Stimulated activated CD4-positive, alpha-beta T cell treated with anti-CD3 and anti-CD28 coated beads, Interleukin-2, amount 100 ng/mL, for 24 hours (primary cell): ENCODE measurements around the gene POLR3C.
A peak's percentile ranks its signal among the peaks of the same experiment; 100 is the strongest.

Experiments
- DNase-seq, 2 donors: peaks; one replicate each; pipeline ENCODE4 v3.0.0-alpha.2; 2020

POLR3C gene

DNA sequence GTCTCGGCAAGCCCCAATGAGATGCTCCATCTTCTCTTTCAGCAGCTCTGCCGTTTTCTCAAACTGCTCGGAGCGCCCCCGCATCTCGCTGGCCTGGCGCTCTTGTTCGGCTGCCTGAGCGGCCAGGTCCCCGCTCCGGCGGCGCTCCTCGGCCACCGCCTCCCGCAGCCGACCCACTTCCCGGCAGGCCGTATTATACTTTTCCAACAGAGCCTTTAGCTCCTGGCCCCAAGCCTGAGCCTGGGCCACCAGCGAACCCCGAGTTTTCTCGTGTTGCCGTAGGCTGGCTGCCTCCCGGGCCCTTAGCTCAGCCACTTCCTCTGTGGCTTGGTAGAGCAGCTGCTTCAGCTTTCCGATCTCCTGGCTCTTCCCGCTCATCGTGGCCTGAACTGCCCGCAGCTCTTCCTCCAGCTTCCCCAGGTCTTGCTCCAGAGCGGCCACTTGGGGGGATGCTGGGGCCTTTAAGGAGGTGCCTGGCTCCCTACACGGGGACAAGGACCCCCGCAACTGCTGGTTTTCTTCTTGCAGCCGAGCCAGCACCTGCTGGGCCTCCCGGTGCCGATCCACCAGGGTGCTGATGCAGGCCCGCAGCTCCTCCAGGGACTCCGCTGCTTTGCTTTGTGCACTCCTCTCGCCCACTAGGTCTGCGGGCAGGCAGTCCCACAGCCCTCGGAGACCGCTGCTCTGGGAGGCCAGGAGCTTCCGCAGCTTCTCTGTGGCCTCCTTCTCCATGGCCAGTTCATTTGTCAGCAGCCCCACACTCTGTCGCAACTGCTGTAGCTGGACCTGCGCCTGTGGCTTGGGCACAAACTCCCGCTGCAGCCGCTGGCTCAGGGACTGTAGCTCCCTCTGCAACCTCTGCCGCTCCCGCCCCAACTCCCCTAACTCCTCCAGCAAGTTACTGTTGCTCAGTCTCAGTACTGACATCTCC is 48.3 kb downstream of the POLR3C start:
- DNase-seq: peak; percentile 38 to 47

DNA sequence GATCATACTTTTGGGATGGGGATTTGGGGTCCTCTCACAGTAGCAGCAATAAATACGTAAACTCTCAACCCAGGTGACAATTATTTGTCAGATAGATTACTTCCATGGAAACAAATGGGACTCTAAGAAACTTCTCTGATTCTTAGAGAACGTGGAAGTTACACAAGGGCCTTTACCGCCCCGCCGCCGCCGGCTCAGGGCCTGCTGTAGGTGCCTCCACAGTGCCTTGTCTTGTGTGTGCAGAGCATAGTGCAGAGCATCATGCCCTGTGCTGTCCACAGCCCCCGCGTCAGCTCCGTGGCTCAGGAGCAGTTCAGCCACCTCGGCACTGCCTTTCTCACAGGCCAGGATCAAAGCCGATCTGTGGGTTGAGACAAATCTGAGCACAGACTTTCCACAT is 50.6 kb downstream of the POLR3C start:
- DNase-seq: no peak

DNA sequence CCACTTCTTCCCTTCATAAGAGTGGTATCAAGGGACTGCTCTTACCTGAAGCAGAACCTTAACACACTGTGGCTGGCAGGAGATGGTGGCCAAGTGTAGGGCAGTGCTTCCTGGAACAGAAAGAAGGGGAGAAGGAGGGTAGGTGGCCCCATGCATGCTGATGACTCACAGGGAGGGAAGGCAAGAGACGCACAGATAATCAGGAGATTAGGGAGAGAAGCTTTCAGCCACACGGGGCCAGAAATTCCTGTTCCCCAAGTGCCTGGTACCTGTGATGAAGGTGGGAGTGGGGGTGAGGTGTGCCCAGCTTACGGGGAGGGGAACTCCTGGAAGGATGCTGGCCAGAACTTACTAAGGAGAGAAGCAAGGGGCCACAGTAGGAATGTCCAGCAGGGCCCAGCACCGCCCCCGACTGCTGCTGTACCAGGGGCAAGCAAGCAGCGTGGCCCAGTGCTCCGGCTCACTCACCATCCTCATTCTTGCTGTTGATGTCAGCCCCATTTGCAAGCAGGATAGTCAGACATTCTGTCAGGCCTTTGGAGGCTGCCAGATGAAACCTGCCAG is 54.0 kb downstream of the POLR3C start:
- no peak for DNase-seq

DNA sequence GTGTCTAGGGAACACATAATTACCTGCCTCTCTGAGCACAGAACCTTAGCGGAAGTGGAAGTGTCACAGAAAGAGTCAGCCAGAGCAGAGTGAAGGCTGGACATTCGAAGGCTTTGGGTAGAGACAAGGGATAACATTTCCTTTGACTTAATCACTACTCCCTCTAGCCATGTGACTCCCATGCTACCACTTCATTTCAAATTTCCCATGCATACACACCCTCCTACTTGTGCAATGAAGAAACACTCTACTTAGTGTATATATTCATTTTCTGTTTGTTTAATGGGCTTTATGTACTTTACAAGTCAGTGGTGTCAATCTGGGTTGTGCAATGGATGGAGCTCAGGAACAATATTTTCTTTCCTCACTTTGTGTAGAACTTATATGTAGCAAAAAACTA is 54.7 kb downstream of the POLR3C start:
- no peak for DNase-seq

DNA sequence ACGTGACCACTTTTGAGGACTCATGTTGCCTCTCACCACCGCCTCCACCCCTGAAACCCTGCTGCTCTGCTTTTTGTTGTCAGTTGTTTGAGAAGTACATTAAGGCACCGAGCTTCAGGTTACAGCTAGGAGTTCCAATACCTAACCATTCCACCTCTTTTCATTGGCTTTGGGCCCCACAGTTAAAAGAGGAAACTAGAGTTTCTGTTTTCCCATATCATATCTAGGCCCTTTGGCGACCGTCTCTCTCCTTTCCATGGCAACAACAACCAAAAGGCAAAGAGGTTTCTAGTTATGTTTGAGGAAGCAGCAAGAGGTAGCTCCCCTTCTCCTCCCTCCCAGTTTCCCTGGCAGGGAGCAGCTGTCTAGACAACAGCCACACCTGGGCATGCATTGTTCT is 55.8 kb downstream of the POLR3C start:
- no peak for DNase-seq

DNA sequence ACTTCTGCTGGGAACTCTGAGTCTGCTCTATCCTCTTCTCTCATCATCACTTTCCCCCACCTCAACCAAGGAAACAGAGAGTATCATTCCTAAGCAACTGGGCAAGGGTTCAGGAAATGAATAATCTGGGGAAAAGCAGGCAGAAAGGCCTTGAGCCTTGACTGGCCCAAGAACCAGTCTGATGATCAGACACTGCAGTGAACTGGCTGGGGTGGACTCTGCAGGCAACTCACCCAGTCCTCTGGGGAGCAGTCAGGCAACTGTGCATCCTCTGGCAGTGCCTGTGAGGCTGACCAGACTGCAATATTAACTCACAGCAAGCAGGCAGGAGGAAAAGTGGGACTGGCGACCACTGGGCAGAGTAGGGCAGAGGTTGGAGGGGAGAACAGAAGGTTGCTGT is 60.7 kb downstream of the POLR3C start:
- DNase-seq: no peak

DNA sequence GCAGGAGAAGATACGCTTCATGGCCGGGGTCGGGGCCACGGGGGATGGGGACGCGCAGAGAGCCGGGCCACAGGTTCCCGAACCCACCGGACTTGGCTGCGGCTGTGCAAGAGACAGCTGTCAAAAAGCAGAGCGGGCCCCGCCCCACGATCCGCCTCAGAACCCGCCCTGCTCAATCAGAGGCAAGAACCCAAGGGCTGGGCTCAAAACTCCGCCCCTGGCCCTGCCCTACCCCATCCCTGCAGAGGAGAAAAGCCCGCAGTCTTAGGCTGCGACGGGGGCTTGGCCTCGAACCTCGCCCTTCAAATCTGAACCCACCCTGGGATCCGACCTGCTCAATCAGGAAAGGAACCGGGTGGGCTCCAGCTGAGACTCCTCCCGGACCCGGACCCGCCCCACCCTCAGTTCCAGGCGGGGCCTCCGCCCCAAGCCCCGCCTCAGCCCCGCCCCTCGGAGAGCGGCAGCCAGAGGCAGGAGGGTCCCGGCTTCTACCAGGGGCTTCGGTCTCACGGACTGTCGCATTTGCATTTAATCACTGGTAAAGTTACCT is 61.8 kb downstream of the POLR3C start, which contains the start of gene ANKRD35:
TSS of gene ANKRD35 (minus strand) at position 129 of the 550 bp plus-strand sequence. CDS start at position 21, 108 bp downstream.
- peak; percentile 91 to 93 for DNase-seq

DNA sequence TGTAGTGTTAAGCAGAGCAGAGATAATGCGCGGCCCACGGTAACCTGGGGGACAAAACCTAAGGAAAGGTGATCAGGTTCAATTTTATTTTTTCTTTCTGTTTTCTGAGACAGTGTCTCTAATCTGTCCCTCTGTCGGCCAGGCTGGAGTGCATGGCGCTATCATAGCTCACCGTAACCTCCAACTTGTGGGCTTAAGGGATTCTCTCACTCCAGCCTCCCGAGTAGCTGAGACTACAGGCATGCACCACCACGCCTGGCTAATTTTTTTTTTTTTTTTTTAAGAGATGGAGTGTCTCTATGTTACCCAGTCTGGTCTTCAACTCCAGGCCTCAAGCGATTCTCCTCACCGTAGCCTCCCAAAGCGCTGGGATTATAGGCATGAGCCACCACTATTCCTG is 62.4 kb downstream of the POLR3C start:
- DNase-seq: no peak

DNA sequence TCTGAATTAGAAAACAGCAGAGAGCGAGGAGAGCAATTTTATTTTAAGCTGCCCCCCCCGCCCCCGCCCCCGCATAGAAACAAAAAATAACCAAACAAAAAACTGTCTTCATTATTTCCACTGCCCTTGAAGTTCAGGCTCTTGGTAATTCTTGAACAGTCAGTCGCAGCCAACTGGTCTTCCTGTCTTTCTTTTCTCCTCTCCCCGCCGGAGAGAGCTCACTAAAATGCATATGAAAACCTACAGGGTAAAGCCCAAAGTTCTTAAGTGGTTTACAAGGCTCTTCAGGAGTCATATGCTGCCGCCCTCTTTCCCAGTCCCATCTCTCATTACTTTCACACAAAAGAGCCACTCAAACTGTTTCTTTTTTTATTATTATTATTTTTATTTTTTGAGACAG is 62.8 kb downstream of the POLR3C start:
- DNase-seq: no peak

DNA sequence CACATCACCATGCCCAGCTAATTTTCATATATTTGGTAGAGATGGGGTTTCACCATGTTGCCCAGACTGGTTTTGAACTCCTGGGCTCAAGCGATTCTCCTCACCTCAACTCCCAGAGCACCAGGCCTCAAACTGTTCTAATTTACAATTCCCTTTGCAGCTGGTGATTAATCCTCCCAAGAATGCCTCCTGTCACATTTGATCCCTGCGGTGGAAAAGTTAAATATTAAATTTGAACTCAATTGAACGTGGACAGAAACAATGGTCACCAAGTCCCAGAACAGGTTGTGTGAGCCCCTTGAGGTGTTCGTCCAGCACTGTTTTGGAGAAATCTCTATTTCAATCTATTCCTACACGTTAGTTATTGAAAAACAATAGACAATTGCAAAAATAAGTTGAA is 63.6 kb downstream of the POLR3C start:
- no peak for DNase-seq

DNA sequence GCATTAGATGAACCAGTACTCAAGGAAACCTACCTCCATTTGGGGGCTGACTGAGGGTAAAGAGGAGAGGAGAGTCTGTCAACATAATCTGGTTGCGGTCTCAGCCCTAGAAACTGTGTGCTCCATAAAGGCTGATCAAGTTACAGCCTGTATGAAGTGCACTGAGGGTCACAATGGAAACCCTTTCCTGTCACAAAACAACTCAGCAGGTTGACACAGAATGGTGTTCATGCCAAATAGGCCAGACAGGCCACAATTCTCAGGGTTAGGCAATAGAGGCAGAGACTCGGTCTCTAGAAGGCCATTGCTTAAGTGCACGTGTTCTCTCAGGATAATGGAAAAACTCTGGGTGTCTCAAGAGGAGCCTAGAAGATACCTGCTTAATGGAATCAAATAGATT is 65.7 kb downstream of the POLR3C start:
- no peak for DNase-seq

DNA sequence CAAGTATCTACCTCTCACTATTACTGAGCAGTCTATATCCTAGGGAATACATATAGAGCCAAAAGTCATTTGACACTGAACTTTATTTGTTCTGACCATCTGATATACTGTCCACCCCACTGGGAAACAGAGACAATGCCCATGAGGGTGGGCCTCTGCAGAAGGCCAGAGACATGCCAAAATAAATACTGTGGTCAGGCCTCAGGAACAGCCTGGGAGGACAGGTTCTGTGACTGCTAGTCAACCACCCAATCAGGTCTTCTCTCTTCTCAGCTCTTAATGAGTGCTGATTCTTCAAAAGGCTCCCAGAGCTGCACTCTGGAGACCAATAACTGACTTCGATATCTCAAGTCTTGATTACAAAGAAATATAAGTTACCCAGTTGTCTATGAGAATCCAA is 67.1 kb downstream of the POLR3C start:
- no peak for DNase-seq

DNA sequence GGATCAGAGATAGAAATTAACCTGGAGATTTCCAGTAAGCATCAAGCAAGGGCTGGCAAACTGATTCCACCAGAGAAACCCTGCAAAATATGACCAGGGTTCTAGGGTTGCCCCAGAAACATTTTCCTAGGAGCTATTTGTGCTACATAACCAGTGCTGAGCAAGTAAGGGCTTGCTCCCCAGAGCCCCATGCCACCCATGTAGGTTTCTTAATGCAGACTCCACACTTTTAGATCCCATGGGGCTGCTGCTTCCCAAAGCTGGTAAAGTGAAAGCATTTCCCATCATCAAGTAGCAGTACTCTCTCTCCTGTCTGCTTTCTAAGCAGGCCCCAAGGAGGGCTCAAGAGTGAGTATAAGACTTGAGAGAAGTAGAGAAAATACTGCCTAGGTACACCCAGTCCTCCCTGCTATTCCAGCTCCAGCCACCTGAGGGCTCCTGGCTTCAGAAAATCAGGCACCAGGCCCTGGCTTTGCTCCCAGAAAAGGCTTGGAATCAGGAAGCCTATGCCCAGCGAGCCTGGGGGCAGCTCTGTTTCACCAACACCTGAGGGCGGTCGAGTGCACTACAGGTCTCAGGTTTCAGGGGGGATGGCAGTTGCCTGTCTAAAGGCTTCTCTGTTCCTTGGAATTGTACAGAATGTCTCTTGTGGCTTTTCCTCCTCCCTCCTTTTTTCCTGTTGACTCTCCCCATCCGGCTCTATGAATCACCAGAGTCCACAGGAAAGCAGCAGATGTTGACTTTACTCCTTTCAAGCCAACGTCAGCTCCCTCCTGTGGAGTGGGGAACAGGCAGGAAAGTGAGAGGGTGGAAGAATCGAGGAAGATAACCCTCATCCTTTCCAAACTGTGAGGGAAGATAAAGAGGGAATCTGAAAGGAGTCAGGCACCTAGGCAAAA is 67.8 kb downstream of the POLR3C start:
- peak; percentile 68 for DNase-seq

DNA sequence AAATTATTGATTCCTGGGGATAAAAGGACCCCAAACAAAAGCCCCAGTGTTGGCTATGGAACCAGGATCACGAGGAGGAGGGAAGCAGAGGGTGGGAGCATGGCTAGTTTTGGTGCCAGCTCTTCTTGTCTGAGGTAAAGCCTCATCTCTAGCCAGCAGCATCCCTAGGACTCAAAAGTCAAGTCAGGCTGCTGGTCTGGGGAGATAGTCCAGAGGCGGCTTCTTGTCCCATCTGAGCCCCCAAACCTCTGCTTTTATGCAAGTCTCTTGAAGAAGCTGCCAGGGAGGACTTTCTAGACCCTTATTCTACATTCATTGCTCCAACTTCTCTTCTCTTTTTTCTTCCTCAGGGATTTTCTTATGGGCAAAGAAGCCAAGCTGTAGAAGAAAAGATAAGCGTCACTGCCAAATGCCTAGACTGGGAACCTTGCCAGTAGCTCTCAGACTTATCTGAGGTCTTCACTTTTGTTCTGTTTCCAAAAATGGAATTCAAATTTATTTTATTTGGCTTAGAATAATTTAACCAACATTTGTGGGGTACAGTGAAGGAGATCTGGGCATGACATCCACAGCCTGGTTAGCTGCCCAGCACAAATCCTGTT is 68.6 kb downstream of the POLR3C start:
- DNase-seq: no peak

DNA sequence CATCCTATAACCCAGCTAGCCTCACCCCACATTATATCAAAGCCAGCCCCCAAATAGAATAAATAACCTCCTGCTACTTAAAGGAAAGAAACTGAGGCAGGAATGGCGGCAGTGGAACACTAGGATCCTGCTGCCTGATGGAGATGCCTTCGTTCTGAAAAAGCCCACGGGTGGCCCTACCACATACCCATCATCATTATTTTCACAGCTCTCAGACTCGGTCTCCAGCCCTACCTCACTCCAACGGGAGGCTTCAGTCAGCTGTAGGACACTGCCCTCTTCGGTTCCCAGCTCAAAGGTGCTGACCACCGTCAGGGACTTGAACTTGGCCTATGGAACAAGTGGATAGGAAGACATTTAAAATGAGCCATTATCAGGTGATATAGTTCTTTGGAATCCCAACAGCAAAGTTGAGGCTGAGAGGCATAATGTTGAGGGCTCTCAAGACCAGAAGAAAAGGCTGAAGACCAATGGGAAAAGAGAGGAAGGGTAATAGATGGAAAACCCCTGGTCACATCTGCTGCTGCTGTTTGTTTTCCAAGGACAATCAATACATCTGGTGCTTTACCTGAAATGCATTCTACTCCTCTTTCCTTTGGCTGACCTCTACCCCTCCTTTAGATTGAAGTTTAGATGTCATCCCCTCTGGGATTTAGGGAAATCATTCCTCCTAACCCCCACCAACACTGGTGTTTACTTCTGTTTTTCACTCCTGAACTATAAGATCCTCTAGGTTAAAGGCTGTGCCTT is 69.5 kb downstream of the POLR3C start:
- DNase-seq: no peak
